H1 (cell line): ENCODE results near the gene CHFR.

Experiments used
- CEBPB ChIP-seq: IDR thresholded peaks from 2 replicates; pipeline ENCODE4 v1.6.1; 2012; ENCODE audit warnings: low read depth, low read length
- EZH2 ChIP-seq: fragments of 200-600 bp; sonication (generic); IDR thresholded peaks from 2 replicates; pipeline ENCODE4 v1.7.1; 2012; ENCODE audit warnings: low read depth, mild to moderate bottlenecking, moderate library complexity, low read length, inconsistent platforms; ENCODE audit not compliant: severe bottlenecking
- FOSL1 ChIP-seq: IDR thresholded peaks from 2 replicates; pipeline ENCODE4 v1.6.1; 2011; ENCODE audit warnings: mild to moderate bottlenecking, low read depth, low read length, moderate library complexity; ENCODE audit not compliant: insufficient read depth
- GTF2F1 ChIP-seq: IDR thresholded peaks from 2 replicates; pipeline ENCODE4 v1.6.1; 2012; ENCODE audit warnings: low read depth, low read length, improper control_type of control experiment, borderline replicate concordance
- MAX ChIP-seq: IDR thresholded peaks from 2 replicates; pipeline ENCODE4 v1.6.1; 2012; ENCODE audit warnings: inconsistent platforms
- POLR2AphosphoS5 ChIP-seq: IDR thresholded peaks from 2 replicates; pipeline ENCODE4 v1.6.1; 2011; ENCODE audit warnings: low read depth, low read length
- RBBP5 ChIP-seq: IDR thresholded peaks from 2 replicates; pipeline ENCODE4 v1.7.1; 2012; ENCODE audit warnings: low read depth, mild to moderate bottlenecking, inconsistent platforms, low read length, moderate library complexity, borderline replicate concordance
- SP2 ChIP-seq: IDR thresholded peaks from 2 replicates; pipeline ENCODE4 v1.6.1; 2012; ENCODE audit warnings: mild to moderate bottlenecking, low read length, inconsistent platforms
- TAF1 ChIP-seq: IDR thresholded peaks from 2 replicates; pipeline ENCODE4 v1.6.1; 2011; ENCODE audit warnings: mild to moderate bottlenecking, low read depth, low read length
- TF ChIP-seq, protein P1 (sequence below), 3 experiments: IDR thresholded peaks; 1 replicate in 2 of 3; 2 replicates in 1 of 3; pipeline versions ENCODE4 v1.5.1 to v1.6.1; 2011; ENCODE audit warnings: low read length in 3 of 3, mild to moderate bottlenecking in 3 of 3, inconsistent platforms in 2 of 3, low read depth in 1 of 3, moderate library complexity in 1 of 3; ENCODE audit not compliant: insufficient read depth in 1 of 3; ENCODE audit errors: control extremely low read depth in 1 of 3

DNA sequence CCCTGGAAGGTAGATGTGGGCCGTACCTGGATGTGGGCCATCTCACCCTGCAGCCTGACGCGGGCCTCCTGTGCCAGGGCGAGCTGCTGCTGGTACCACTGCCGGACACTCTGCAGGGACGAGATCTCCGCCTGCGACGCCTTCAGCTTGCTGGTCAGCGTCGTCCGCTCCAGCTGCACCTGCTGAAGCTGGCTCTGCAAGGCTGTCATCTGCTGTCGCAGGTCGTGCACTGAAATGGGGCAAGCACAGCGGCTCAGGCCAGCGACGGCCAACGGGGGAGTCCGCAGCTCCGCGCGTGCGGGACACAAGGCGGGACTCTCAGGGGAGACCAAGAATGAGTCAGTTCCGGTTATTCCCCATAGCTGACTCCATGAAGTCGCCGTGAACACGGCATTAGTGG is 85.7 kb downstream of the CHFR start:
- TF ChIP-seq SP2 (no peak), CEBPB (no peak), TAF1 (no peak), EZH2 (no peak), GTF2F1 (no peak), POLR2AphosphoS5 (no peak), MAX (no peak), RBBP5 (no peak), FOSL1 (no peak)
- TF ChIP-seq, protein P1, sequence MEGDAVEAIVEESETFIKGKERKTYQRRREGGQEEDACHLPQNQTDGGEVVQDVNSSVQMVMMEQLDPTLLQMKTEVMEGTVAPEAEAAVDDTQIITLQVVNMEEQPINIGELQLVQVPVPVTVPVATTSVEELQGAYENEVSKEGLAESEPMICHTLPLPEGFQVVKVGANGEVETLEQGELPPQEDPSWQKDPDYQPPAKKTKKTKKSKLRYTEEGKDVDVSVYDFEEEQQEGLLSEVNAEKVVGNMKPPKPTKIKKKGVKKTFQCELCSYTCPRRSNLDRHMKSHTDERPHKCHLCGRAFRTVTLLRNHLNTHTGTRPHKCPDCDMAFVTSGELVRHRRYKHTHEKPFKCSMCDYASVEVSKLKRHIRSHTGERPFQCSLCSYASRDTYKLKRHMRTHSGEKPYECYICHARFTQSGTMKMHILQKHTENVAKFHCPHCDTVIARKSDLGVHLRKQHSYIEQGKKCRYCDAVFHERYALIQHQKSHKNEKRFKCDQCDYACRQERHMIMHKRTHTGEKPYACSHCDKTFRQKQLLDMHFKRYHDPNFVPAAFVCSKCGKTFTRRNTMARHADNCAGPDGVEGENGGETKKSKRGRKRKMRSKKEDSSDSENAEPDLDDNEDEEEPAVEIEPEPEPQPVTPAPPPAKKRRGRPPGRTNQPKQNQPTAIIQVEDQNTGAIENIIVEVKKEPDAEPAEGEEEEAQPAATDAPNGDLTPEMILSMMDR (IDR thresholded peaks at IDR 0.05; ENCODE audit: control extremely low read depth in 1 of 3, insufficient read depth in 1 of 3, low read depth in 1 of 3, low read length in 3 of 3): no peak
